Measurements from ENCODE around the gene TACR2.

GRCh38 chr10:69465457-69466157 lies 48.9 kb upstream of the TACR2 start:
- TF ChIP-seq ZUFSP (CRISPR knock-in tag; IDR thresholded peaks at IDR 0.05; ENCODE audit: borderline replicate concordance) (no peak), HMG20A (CRISPR knock-in tag; IDR thresholded peaks at IDR 0.05; ENCODE audit: borderline replicate concordance) (no peak)

Data from HepG2 (cell line).